HCT116 (cell line): ENCODE data around the gene SRL. TPM values are rescaled to one million over a fixed set of nuclear protein-coding genes. Genes with fewer than 3 reads are reported as not detected.

Source experiments
- ATAC-seq: fragments of 200-7000 bp; cut with Tn5 transposase; 2 replicates; pipeline ENCODE4 v1.9.1; 2020; ENCODE audit warnings: mild to moderate bottlenecking, moderate library complexity
- BruUV-seq: library from RNA; stranded (reverse); fragments of 400-500 nt; replicated peaks from 2 replicates; lab custom pipeline; 2021; lab: Mats Ljungman, UMichigan
- CTCF ChIA-PET: fragments of 300-600 bp; sonication (Branson Sonifier 250); formaldehyde crosslinking; loops from one replicate; lab custom pipeline; 2021; ENCODE audit warnings: antibody characterized with exemption; lab: Charles Lee
- POLR2A ChIA-PET: fragments of 300-600, 350-600 bp; sonication (Branson Sonifier 250); formaldehyde crosslinking; loops from one replicate; lab custom pipeline; 2021; ENCODE audit warnings: antibody characterized with exemption; lab: Charles Lee
- RAD21 ChIA-PET, 2 experiments: fragments of 300-600 bp; sonication (Branson Sonifier 250); formaldehyde crosslinking; loops; one replicate each; lab custom pipeline; 2023; ENCODE audit warnings: low total read pairs in 2 of 2; ENCODE audit not compliant: uncharacterized antibody in 2 of 2, unreplicated experiment in 2 of 2, low non-redundant PET in 1 of 2; lab: Charles Lee
- DNase-seq: peaks from one replicate; pipeline ENCODE4 v3.0.0-alpha.2; 2010; ENCODE audit warnings: low read depth, low spot score
- H2AFZ ChIP-seq: fragments of 200-600 bp; shearing (Covaris generic), sonication (generic); 2 replicates; pipeline ENCODE4 v1.6.1; 2017; ENCODE audit warnings: low read depth, mixed run types, mixed read lengths, antibody characterized with exemption, low read length; ENCODE audit not compliant: poor library complexity, severe bottlenecking
- H3K27ac ChIP-seq: 2 replicates; pipeline ENCODE4 v1.5.1; 2012; ENCODE audit warnings: low read depth, low read length
- H3K27me3 ChIP-seq: fragments of 200-600 bp; sonication (generic); 2 replicates; pipeline ENCODE4 v1.6.1; 2016; ENCODE audit warnings: mixed run types, low read length, mixed read lengths; ENCODE audit not compliant: insufficient read depth
- H3K36me3 ChIP-seq, 2 experiments: fragments of 200-500 bp in 1 of 2; fragments of 200-600 bp in 1 of 2; sonication (Bioruptor generic) in 1 of 2; sonication (generic) in 1 of 2; 2 replicates each; pipeline versions ENCODE4 v1.5.1 to v1.6.1; 2014 to 2016; ENCODE audit warnings: low read length in 2 of 2, inconsistent platforms in 1 of 2, mixed read lengths in 1 of 2, mixed run types in 1 of 2; ENCODE audit not compliant: insufficient read depth in 2 of 2, control insufficient read depth in 1 of 2
- H3K4me1 ChIP-seq, 2 experiments: fragments of 200-600 bp in 1 of 2; sonication (generic) in 1 of 2; 2 replicates each; pipeline versions ENCODE4 v1.5.1 to v1.6.1; 2012 to 2017; ENCODE audit warnings: low read length in 2 of 2, inconsistent platforms in 1 of 2, mild to moderate bottlenecking in 1 of 2, mixed read lengths in 1 of 2, mixed run types in 1 of 2, moderate library complexity in 1 of 2; ENCODE audit not compliant: insufficient read depth in 2 of 2, control insufficient read depth in 1 of 2
- H3K4me2 ChIP-seq: fragments of 200-600 bp; sonication (generic); 2 replicates; pipeline ENCODE4 v1.6.1; 2017; ENCODE audit warnings: mixed run types, low read length, mixed read lengths
- H3K4me3 ChIP-seq, 2 experiments: fragments of 200-600 bp in 1 of 2; sonication (generic) in 1 of 2; replicated peaks in 1 of 2; 2 replicates each; pipeline ENCODE4 v1.5.1; 2011 to 2016; ENCODE audit warnings: low read length in 2 of 2, control low read depth in 1 of 2, low read depth in 1 of 2, mild to moderate bottlenecking in 1 of 2, mixed read lengths in 1 of 2, mixed run types in 1 of 2
- H3K79me2 ChIP-seq: fragments of 200-600 bp; sonication (generic); 2 replicates; pipeline ENCODE4 v1.6.1; 2017; ENCODE audit warnings: mild to moderate bottlenecking, mixed run types, low read length, moderate library complexity, mixed read lengths; ENCODE audit not compliant: insufficient read depth
- H3K9ac ChIP-seq: fragments of 200-600 bp; sonication (generic); 2 replicates; pipeline ENCODE4 v1.6.1; 2016; ENCODE audit warnings: low read length, mixed read lengths
- H3K9me2 ChIP-seq: fragments of 200-600 bp; sonication (generic), shearing (Covaris generic); 2 replicates; pipeline ENCODE4 v1.6.1; 2017; ENCODE audit warnings: mixed run types, mild to moderate bottlenecking, moderate library complexity; ENCODE audit not compliant: insufficient read depth
- H3K9me3 ChIP-seq, 2 experiments: fragments of 200-500 bp in 1 of 2; fragments of 200-600 bp in 1 of 2; sonication (Bioruptor generic) in 1 of 2; sonication (generic) in 1 of 2; 2 replicates each; pipeline ENCODE4 v1.6.1; 2014 to 2017; ENCODE audit warnings: low read length in 2 of 2, mixed read lengths in 2 of 2, inconsistent platforms in 1 of 2, low read depth in 1 of 2, mild to moderate bottlenecking in 1 of 2, mixed run types in 1 of 2, moderate library complexity in 1 of 2; ENCODE audit not compliant: control insufficient read depth in 1 of 2, insufficient read depth in 1 of 2
- H4K20me1 ChIP-seq: fragments of 200-600 bp; sonication (generic), shearing (Covaris generic); 2 replicates; pipeline ENCODE4 v1.6.1; 2017; ENCODE audit warnings: mixed run types, mild to moderate bottlenecking, moderate library complexity; ENCODE audit not compliant: insufficient read depth
- ATF3 ChIP-seq: IDR thresholded peaks from 2 replicates; pipeline ENCODE4 v1.6.1; 2012
- CTCF ChIP-seq, 3 experiments: fragments of 200-600 bp in 1 of 3; sonication (generic) in 1 of 3; IDR thresholded peaks in 2 of 3; conservative IDR thresholded peaks in 1 of 3; 2 replicates each; pipeline ENCODE4 v1.5.1; 2012 to 2017; ENCODE audit warnings: low read depth in 2 of 3, low read length in 2 of 3, antibody characterized with exemption in 1 of 3, borderline replicate concordance in 1 of 3, control low read depth in 1 of 3, mild to moderate bottlenecking in 1 of 3, mixed read lengths in 1 of 3, mixed run types in 1 of 3, moderate library complexity in 1 of 3; ENCODE audit not compliant: insufficient read depth in 1 of 3
- EZH2 ChIP-seq: fragments of 200-600 bp; sonication (generic); IDR thresholded peaks from 2 replicates; pipeline ENCODE4 v1.6.1; 2017; ENCODE audit warnings: antibody characterized with exemption, mixed run types
- JUND ChIP-seq: IDR thresholded peaks from 2 replicates; pipeline ENCODE4 v1.6.1; 2012
- POLR2AphosphoS5 ChIP-seq: IDR thresholded peaks from 2 replicates; pipeline ENCODE4 v1.6.1; 2011; ENCODE audit warnings: mild to moderate bottlenecking, low read depth, low read length, moderate library complexity
- RAD21 ChIP-seq: IDR thresholded peaks from 2 replicates; pipeline ENCODE4 v1.6.1; 2012; ENCODE audit warnings: low read depth, mild to moderate bottlenecking
- REST ChIP-seq: IDR thresholded peaks from 2 replicates; pipeline ENCODE4 v1.6.1; 2012; ENCODE audit warnings: low read depth
- ZBTB33 ChIP-seq: IDR thresholded peaks from 2 replicates; pipeline ENCODE4 v1.6.1; 2011; ENCODE audit warnings: mild to moderate bottlenecking, low read length, moderate library complexity; ENCODE audit not compliant: insufficient replicate concordance; ENCODE audit errors: extremely low read depth
- intact Hi-C: fragments of 100-400 bp; cut with micrococcal nuclease; formaldehyde crosslinking; loops from 2 replicates; pipeline ENCODE4 v1.10.0; 2022
- total RNA-seq: library from RNA; stranded (reverse); gene quantifications from one replicate; pipeline ENCODE4 v1.2.1, GENCODE V29; 2021; ENCODE audit not compliant: unreplicated experiment

Gene SRL
- total RNA-seq, 1 experiment from 2014 or later, result not detected

- RAD21 ChIA-PET, result interaction anchor here (0.6 to 1.0 kb wide), 2 partner anchors 24 to 69 kb away, joined by 4 to 5 read pairs; no protein-coding TSS in a partner anchor
- no peaks in the 10 kb centered on the region for H3K27me3 ChIP-seq
- H3K9me2 ChIP-seq, result no peaks in the 10 kb centered on the region
- H3K4me2 ChIP-seq, result no peak overlapping the region
- POLR2A ChIA-PET, result no interaction called here
- no peak overlapping the region for H3K9ac ChIP-seq
- peaks cover 4 to 26% of the 10 kb centered on the region in 2 experiments; a peak in 3 of 4 replicates for H3K36me3 ChIP-seq
- peaks cover 51% of the 10 kb centered on the region for H3K79me2 ChIP-seq
- H2AFZ ChIP-seq, result no peak overlapping the region
- no peak overlapping the region for H3K27ac ChIP-seq
- peaks cover 0 to 15% of the 10 kb centered on the region in 2 experiments; a peak in 3 of 4 replicates for H3K4me1 ChIP-seq
- DNase-seq (peak; percentile 22), ATAC-seq (peak; percentile 76)
- intact Hi-C loops, result loop anchor here (1.0 to 2.0 kb wide), 2 partner anchors 69 to 141 kb away; no protein-coding TSS in a partner anchor
- CTCF ChIA-PET, result interaction anchor here (0.6 to 2.4 kb wide), 10 partner anchors 8 to 323 kb away, joined by 3 to 11 read pairs (median 6); no protein-coding TSS in a partner anchor
- no peak overlapping the region for H3K4me3 ChIP-seq
- BruUV-seq, result no TSS peak
- peak; percentile 59 to 91 (median 90); a peak in 5 of 6 replicates for TF ChIP-seq CTCF (IDR thresholded peaks at IDR 0.05 in 2 of 3, conservative IDR thresholded peaks at IDR 0.05 in 1 of 3; ENCODE audit: borderline replicate concordance in 1 of 3, insufficient read depth in 1 of 3, low read depth in 2 of 3, low read length in 2 of 3)
- TF ChIP-seq ATF3, result no peak
- peak; percentile 77 for TF ChIP-seq RAD21
- H4K20me1 ChIP-seq, result peaks cover 4% of the 10 kb centered on the region; the same call in 1 of the 2 replicates
- no peaks in the 10 kb centered on the region for H3K9me3 ChIP-seq
Measured at GRCh38 chr16:4261557-4262172, 19.8 kb upstream of the SRL start.

GRCh38 chr16:4260360-4260759, 18.5 kb upstream of the SRL start:
- Histone ChIP-seq H3K27me3 (no peaks in the 10 kb centered on the region), H3K9me2 (no peaks in the 10 kb centered on the region), H3K4me3 (no peak overlapping the region), H3K9me3 (no peaks in the 10 kb centered on the region), H3K4me2 (no peak overlapping the region), H3K36me3 (peaks cover 4 to 26% of the 10 kb centered on the region in 2 experiments; a peak in 3 of 4 replicates), H3K9ac (no peak overlapping the region), H3K79me2 (peaks cover 38% of the 10 kb centered on the region), H3K4me1 (peaks cover 0 to 15% of the 10 kb centered on the region in 2 experiments; a peak in 3 of 4 replicates), H4K20me1 (peaks cover 4% of the 10 kb centered on the region; the same call in 1 of the 2 replicates), H3K27ac (no peak overlapping the region), H2AFZ (no peak overlapping the region)
- RAD21 ChIA-PET, result no interaction called here
- CTCF ChIA-PET, result interaction anchor here (0.8 to 1.4 kb wide), 4 partner anchors 66 to 143 kb away, joined by 3 to 4 read pairs (median 3); no protein-coding TSS in a partner anchor
- no peak for DNase-seq
- POLR2A ChIA-PET, result no interaction called here
- intact Hi-C loops, result no loop called here
- BruUV-seq, result no TSS peak
- no peak for ATAC-seq
- no peak for TF ChIP-seq ZBTB33
- no peak for TF ChIP-seq RAD21
- no peak for TF ChIP-seq JUND
- TF ChIP-seq REST, result no peak
- TF ChIP-seq EZH2, result no peak
- TF ChIP-seq POLR2AphosphoS5, result no peak
